ENCODE data around the gene HOXA13. TPM values are rescaled to one million over a fixed set of nuclear protein-coding genes. Genes with fewer than 3 reads are reported as not detected.
A peak's percentile ranks its signal among the peaks of the same experiment; 100 is the strongest.

The HOXA13 gene
- total RNA-seq, 1 experiment from 2014 or later, result 0.68 TPM

- Histone ChIP-seq H3K4me1 (peaks cover 12% of the 10 kb centered on the region), H3K9me3 (no peaks in the 10 kb centered on the region), H3K36me3 (ENCODE audit: control insufficient read depth, insufficient read depth, low read length) (no peaks in the 10 kb centered on the region), H3K27me3 (replicated peaks; ENCODE audit: control insufficient read depth, insufficient read depth, low read length) (peaks cover 2% of the 10 kb centered on the region), H3K4me3 (ENCODE audit: low read depth, low read length) (peak overlapping the region; percentile 64; the same call in 1 of the 2 replicates)
- DNase-seq, result peak in 1 of 2 experiments; percentile 36
- Mint-ChIP-seq H3K9me3 (ENCODE audit: unreplicated experiment) (no peaks in the 10 kb centered on the region), H3K27me3 (ENCODE audit: insufficient read depth, unreplicated experiment) (no peaks in the 10 kb centered on the region), H3K27ac (ENCODE audit: unreplicated experiment) (peak overlapping the region; percentile 48), H3K36me3 (ENCODE audit: insufficient read depth, unreplicated experiment) (peaks cover 16% of the 10 kb centered on the region), H3K4me1 (ENCODE audit: low read depth, unreplicated experiment) (peaks cover 11% of the 10 kb centered on the region), H3K4me3 (ENCODE audit: unreplicated experiment) (peak overlapping the region; percentile 74)
- POLR2A ChIA-PET, result no interaction called here
- intact Hi-C loops (cut with micrococcal nuclease; ENCODE audit: unreplicated experiment), result no loop called here
- BruUV-seq (replicated peaks), result no TSS peak
- CTCF ChIA-PET, result interaction anchor here (1.6 kb wide), 1 partner anchor 887 kb away, joined by 4 read pairs; no protein-coding TSS in a partner anchor
- TF ChIP-seq CTCF (IDR thresholded peaks at IDR 0.05; ENCODE audit: insufficient read depth in 1 of 2, low read depth in 1 of 2, low read length in 1 of 2, severe bottlenecking in 1 of 2, unreplicated experiment in 1 of 2), result no peak
Observed at GRCh38 chr7:27172315-27172774, 27.5 kb downstream of the HOXA13 start.

GRCh38 chr7:27171637-27172314 is 28.1 kb downstream of the HOXA13 start:
- peak overlapping the region; percentile 48 for H3K27ac Mint-ChIP-seq (ENCODE audit: unreplicated experiment)

GRCh38 chr7:27171325-27171636 is 28.6 kb downstream of the HOXA13 start:
- no peaks in the 10 kb centered on the region for H3K36me3 ChIP-seq (ENCODE audit: control insufficient read depth, insufficient read depth, low read length)
- TF ChIP-seq CTCF (IDR thresholded peaks at IDR 0.05; ENCODE audit: insufficient read depth in 1 of 2, low read depth in 1 of 2, low read length in 1 of 2, severe bottlenecking in 1 of 2, unreplicated experiment in 1 of 2), result no peak
- H3K4me1 Mint-ChIP-seq (ENCODE audit: low read depth, unreplicated experiment), result peaks cover 11% of the 10 kb centered on the region
- H3K4me1 ChIP-seq, result peaks cover 12% of the 10 kb centered on the region
- no peak overlapping the region for H3K4me3 ChIP-seq (ENCODE audit: low read depth, low read length)
- H3K9me3 Mint-ChIP-seq (ENCODE audit: unreplicated experiment), result no peaks in the 10 kb centered on the region
- peak in 1 of 2 experiments; percentile 28 for DNase-seq
- H3K27me3 ChIP-seq (replicated peaks; ENCODE audit: control insufficient read depth, insufficient read depth, low read length), result peaks cover 2% of the 10 kb centered on the region
- peaks cover 16% of the 10 kb centered on the region for H3K36me3 Mint-ChIP-seq (ENCODE audit: insufficient read depth, unreplicated experiment)
- ChIA-PET POLR2A (no interaction called here), CTCF (no interaction called here)
- H3K27ac Mint-ChIP-seq (ENCODE audit: unreplicated experiment), result no peak overlapping the region
- no peaks in the 10 kb centered on the region for H3K9me3 ChIP-seq
- intact Hi-C loops (cut with micrococcal nuclease; ENCODE audit: unreplicated experiment), result no loop called here
- no peaks in the 10 kb centered on the region for H3K27me3 Mint-ChIP-seq (ENCODE audit: insufficient read depth, unreplicated experiment)
- H3K4me3 Mint-ChIP-seq (ENCODE audit: unreplicated experiment), result peak overlapping the region; percentile 74
- no TSS peak for BruUV-seq (replicated peaks)

More at GRCh38 chr7:27171637-27172314, 28.1 kb downstream of the HOXA13 start:
- H3K36me3 Mint-ChIP-seq (ENCODE audit: insufficient read depth, unreplicated experiment), result peaks cover 16% of the 10 kb centered on the region
- no peak for TF ChIP-seq CTCF (IDR thresholded peaks at IDR 0.05; ENCODE audit: insufficient read depth in 1 of 2, low read depth in 1 of 2, low read length in 1 of 2, severe bottlenecking in 1 of 2, unreplicated experiment in 1 of 2)
- H3K27me3 Mint-ChIP-seq (ENCODE audit: insufficient read depth, unreplicated experiment), result no peaks in the 10 kb centered on the region
- peaks cover 2% of the 10 kb centered on the region for H3K27me3 ChIP-seq (replicated peaks; ENCODE audit: control insufficient read depth, insufficient read depth, low read length)
- peaks cover 11% of the 10 kb centered on the region for H3K4me1 Mint-ChIP-seq (ENCODE audit: low read depth, unreplicated experiment)
- peaks cover 12% of the 10 kb centered on the region for H3K4me1 ChIP-seq
- no peak overlapping the region for H3K4me3 ChIP-seq (ENCODE audit: low read depth, low read length)
- no peaks in the 10 kb centered on the region for H3K36me3 ChIP-seq (ENCODE audit: control insufficient read depth, insufficient read depth, low read length)
- POLR2A ChIA-PET, result no interaction called here
- intact Hi-C loops (cut with micrococcal nuclease; ENCODE audit: unreplicated experiment), result no loop called here
- no peaks in the 10 kb centered on the region for H3K9me3 ChIP-seq
- CTCF ChIA-PET, result no interaction called here
- BruUV-seq (replicated peaks), result TSS peak; percentile 27
- DNase-seq, result peak in 1 of 2 experiments; percentile 35
- H3K9me3 Mint-ChIP-seq (ENCODE audit: unreplicated experiment), result no peaks in the 10 kb centered on the region
- peak overlapping the region; percentile 74 for H3K4me3 Mint-ChIP-seq (ENCODE audit: unreplicated experiment)

All from Caco-2 (cell line).